Immature natural killer cell (primary cell): ENCODE data around the gene LRMDA. TPM values are rescaled to one million over a fixed set of nuclear protein-coding genes. Genes with fewer than 3 reads are reported as not detected.
"Not testable (repeated sequence)": the region's sequence is repeated elsewhere in the genome, so short reads cannot be mapped to it uniquely, and the experiment has no call there.

Experiments
- DNase-seq, 3 donors: peaks; one replicate each; pipeline ENCODE4 v3.0.0; 2022; ENCODE audit warnings: mixed read lengths in 1 of 3
- H3K27ac Mint-ChIP-seq, 6 donors: one replicate each; pipeline ENCODE4 v1.8.0; 2020; ENCODE audit warnings: mixed read lengths in 6 of 6, mild to moderate bottlenecking in 5 of 6, inconsistent platforms in 4 of 6, moderate library complexity in 3 of 6
- H3K27me3 Mint-ChIP-seq, 3 donors: one replicate each; pipeline ENCODE4 v1.8.0; 2020 to 2021; ENCODE audit warnings: low read depth in 3 of 3, mild to moderate bottlenecking in 3 of 3, mixed read lengths in 3 of 3, moderate library complexity in 3 of 3, inconsistent platforms in 1 of 3
- H3K36me3 Mint-ChIP-seq, 3 donors: one replicate each; pipeline ENCODE4 v1.8.0; 2020; ENCODE audit warnings: mixed read lengths in 3 of 3, inconsistent platforms in 2 of 3, mild to moderate bottlenecking in 2 of 3
- H3K4me1 Mint-ChIP-seq, 2 donors: one replicate each; pipeline ENCODE4 v1.8.0; 2020; ENCODE audit warnings: inconsistent platforms in 2 of 2, mild to moderate bottlenecking in 2 of 2, mixed read lengths in 2 of 2, moderate library complexity in 1 of 2
- H3K4me3 Mint-ChIP-seq, 5 donors: one replicate each; pipeline ENCODE4 v1.8.0; 2020; ENCODE audit warnings: mild to moderate bottlenecking in 5 of 5, mixed read lengths in 5 of 5, inconsistent platforms in 3 of 5, moderate library complexity in 3 of 5
- H3K9me3 Mint-ChIP-seq, 6 donors: one replicate each; pipeline ENCODE4 v1.8.0; 2020; ENCODE audit warnings: mild to moderate bottlenecking in 6 of 6, mixed read lengths in 6 of 6, inconsistent platforms in 4 of 6, moderate library complexity in 3 of 6
- polyA plus RNA-seq, 3 donors: library from polyadenylated mRNA; unstranded; fragments of 300-500 nt; fragmentation: Illumina TruSeq; gene quantifications; one replicate each; pipeline ENCODE4 v1.2.3, GENCODE V29; 2021

The LRMDA gene
- polyA plus RNA-seq, 3 donors from 2014 or later: 1.7 to 14.2 (median 2.3) TPM

DNA sequence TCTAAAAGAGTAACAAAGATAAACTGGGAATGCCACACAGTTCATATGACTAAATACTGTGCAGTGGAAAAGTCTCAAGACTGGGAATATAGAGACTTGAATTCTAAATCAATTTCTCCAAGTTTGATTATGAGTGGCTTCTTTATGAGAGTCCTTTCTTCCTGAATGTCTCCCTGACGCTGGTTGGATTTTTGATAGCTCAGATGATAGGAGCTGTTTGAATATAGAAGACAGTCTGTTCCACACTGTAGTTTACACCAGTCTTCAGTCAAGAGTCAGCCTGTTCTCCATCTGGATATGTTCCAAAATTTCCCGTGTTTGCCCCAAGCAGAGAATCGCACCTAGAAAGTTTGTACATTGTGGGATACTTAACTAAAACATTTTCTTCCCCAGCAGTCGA is 173.7 kb downstream of the LRMDA start:
- H3K36me3 Mint-ChIP-seq: no peaks in the 10 kb centered on the region
- DNase-seq: no peak
- peaks cover 0 to 4% (median 2%) of the 10 kb centered on the region in 3 donors for H3K27me3 Mint-ChIP-seq
- no peak overlapping the region for H3K27ac Mint-ChIP-seq
- H3K4me3 Mint-ChIP-seq: no peak overlapping the region
- H3K9me3 Mint-ChIP-seq: no peaks in the 10 kb centered on the region
- no peaks in the 10 kb centered on the region for H3K4me1 Mint-ChIP-seq

DNA sequence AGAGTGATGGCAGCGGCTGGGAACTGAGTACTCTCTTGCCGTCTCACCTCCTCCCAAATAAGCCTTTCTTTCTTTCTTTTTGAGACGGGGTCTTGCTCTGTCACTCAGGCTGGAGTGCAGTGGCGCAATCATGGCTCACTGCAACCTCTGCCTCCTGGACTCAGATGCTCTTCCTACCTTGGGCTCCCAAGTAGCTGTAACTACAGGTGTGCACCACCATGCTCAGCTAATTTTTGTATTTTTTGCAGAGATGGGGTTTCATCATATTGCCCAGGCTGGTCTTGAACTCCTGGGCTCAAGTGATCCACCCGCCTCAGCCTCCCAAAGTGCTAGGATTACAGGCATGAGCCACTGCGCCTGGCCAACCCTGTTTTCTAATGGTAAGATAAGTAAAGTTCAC is 174.4 kb downstream of the LRMDA start:
- not testable (repeated sequence) for H3K27ac Mint-ChIP-seq, H3K4me3 Mint-ChIP-seq, DNase-seq, H3K9me3 Mint-ChIP-seq, H3K4me1 Mint-ChIP-seq, H3K36me3 Mint-ChIP-seq, H3K27me3 Mint-ChIP-seq

DNA sequence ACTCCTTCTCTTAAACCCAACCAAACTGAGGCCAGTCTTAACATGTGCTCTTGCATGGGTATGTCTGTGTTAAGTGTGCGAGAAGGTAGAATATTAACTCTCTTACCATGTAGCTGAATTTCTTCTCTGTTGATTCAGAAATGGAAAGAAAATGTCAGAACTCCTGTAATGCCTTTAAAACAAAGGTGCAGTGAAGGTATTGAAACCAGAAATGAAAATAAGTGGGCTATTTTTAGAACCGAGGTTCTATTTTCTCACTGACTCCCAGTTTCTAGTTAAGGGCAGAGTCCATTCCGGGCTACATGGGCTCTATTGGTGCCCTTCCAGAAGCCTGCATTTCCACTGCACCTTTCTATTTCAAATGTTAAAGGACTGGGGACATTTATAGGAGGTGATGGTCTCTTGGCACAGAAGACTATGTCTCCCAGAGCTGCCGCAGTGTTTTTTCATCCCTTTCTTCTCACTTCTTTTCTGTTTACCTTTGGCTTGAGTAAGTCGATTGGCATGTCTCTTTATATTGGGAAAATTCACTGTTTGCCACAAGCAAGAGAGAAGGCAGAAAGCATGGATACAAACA is 174.9 kb downstream of the LRMDA start:
- no peaks in the 10 kb centered on the region for H3K4me1 Mint-ChIP-seq
- H3K36me3 Mint-ChIP-seq: no peaks in the 10 kb centered on the region
- H3K27me3 Mint-ChIP-seq: peaks cover 0 to 2% (median 2%) of the 10 kb centered on the region in 3 donors
- no peak overlapping the region for H3K4me3 Mint-ChIP-seq
- H3K27ac Mint-ChIP-seq: no peak overlapping the region
- no peak for DNase-seq
- H3K9me3 Mint-ChIP-seq: peaks cover 0 to 2% (median 0%) of the 10 kb centered on the region in 6 donors

DNA sequence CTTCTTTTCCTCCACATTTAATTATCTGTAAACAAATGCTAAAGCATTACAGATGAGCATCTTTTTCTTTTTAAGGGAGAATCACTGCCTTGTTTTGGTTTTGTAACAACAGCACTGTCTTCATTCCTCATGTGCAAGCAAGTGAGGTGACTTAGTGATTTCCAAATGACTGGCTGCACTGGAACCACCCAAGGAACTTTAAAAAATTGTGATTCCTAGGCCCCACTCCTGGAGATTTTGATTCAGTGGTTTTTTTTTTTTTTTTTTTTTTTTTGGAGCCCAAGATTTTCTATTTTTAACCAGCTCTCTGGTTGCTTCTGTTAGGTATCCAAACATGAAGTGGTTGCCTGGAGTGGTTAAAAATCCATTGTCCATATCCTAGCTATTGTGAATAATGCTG is 176.2 kb downstream of the LRMDA start:
- no peak for DNase-seq
- H3K9me3 Mint-ChIP-seq: peaks cover 0 to 2% (median 0%) of the 10 kb centered on the region in 6 donors
- H3K4me1 Mint-ChIP-seq: no peaks in the 10 kb centered on the region
- H3K27ac Mint-ChIP-seq: no peak overlapping the region
- H3K4me3 Mint-ChIP-seq: no peak overlapping the region
- H3K27me3 Mint-ChIP-seq: peaks cover 0 to 2% (median under 1%) of the 10 kb centered on the region in 3 donors
- H3K36me3 Mint-ChIP-seq: no peaks in the 10 kb centered on the region

DNA sequence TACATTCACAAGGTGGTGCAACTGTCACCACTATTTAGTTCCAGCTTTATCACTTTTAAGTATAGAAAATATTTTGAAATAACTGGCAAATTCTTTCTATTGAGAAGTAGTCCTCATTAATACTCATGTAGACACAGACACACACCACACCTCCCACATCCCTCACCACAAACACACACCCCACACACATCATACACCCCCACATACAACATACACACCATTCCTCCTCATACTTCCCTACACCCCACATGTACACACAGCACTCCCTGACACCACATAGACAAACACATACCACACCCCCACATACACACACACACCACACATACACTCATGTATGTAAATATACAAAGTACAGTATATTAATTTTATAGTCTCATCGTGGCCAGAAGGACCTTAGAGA is 178.8 kb downstream of the LRMDA start:
- Mint-ChIP-seq H3K27ac (no peak overlapping the region), H3K27me3 (peaks cover 0 to 2% (median 1%) of the 10 kb centered on the region in 3 donors), H3K9me3 (peaks cover 0 to 2% (median 0%) of the 10 kb centered on the region in 6 donors), H3K36me3 (no peaks in the 10 kb centered on the region), H3K4me1 (no peaks in the 10 kb centered on the region), H3K4me3 (no peak overlapping the region)
- no peak for DNase-seq

DNA sequence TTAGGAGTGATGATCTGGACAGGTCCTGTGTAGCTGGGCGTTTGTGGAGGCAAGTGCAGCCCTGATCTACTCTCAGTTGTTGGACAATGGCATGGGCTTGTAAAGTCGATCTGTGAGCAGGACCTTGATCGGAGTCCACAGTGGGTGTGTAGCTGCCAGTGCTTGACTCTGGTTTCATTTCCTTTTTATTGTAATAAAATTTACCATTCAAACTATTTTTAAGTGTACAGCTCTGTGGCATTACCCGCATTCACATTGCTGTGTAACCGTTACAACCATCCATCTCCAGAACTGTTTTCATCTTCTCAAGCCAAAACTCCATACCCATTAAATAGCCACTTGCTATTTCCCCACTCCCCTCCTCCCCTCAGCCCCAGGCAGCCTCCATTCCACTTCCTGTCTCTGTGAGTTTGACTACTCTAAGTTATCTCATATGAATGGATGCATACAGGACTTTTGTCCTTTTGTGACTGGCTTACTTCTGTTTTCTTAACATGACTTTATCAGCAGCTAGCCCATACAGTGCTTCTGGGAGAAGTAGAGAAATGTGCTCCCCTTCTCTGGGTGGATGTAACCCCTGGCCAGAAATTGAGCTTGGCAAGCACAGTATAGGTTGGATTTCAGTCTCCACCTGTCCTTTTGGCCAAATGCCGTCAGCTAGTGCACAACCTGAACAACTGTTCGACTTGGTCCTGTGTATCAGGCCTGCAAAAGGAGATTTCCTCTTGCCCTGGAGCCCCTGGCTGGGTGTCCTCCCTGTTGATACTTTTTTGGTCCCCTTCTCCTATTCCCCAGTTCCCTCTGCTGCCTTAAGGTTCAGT is 180.0 kb downstream of the LRMDA start:
- no peak overlapping the region for H3K27ac Mint-ChIP-seq

DNA sequence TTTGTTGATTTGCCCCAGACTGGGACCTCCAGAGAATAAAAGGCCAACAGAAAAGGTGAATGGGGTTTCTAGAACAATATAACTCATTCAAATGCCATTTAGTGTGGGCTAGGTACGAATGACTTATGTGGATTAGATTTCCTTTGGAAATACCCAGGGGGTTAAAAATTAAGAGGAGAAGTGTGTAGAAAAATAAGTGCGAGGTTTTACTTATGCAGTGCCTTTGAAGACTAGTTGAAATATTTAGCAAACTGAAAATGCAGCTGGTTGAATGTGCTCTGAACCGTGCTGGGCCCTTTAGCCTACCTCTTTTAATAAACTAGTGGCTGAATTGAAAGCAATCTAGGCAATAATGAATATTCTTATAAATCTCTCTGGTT is 180.6 kb downstream of the LRMDA start:
- Mint-ChIP-seq H3K4me1 (no peaks in the 10 kb centered on the region), H3K27ac (no peak overlapping the region), H3K9me3 (peaks cover 0 to 2% (median 0%) of the 10 kb centered on the region in 6 donors), H3K4me3 (no peak overlapping the region), H3K27me3 (peaks cover 0 to 2% (median 0%) of the 10 kb centered on the region in 3 donors), H3K36me3 (no peaks in the 10 kb centered on the region)
- no peak for DNase-seq

More for the DNA sequence above, 180.0 kb downstream of the LRMDA start:
- Mint-ChIP-seq H3K36me3 (no peaks in the 10 kb centered on the region), H3K9me3 (peaks cover 0 to 2% (median 0%) of the 10 kb centered on the region in 6 donors), H3K4me3 (no peak overlapping the region), H3K27me3 (peaks cover 0 to 2% (median 0%) of the 10 kb centered on the region in 3 donors), H3K4me1 (no peaks in the 10 kb centered on the region)
- no peak for DNase-seq

DNA sequence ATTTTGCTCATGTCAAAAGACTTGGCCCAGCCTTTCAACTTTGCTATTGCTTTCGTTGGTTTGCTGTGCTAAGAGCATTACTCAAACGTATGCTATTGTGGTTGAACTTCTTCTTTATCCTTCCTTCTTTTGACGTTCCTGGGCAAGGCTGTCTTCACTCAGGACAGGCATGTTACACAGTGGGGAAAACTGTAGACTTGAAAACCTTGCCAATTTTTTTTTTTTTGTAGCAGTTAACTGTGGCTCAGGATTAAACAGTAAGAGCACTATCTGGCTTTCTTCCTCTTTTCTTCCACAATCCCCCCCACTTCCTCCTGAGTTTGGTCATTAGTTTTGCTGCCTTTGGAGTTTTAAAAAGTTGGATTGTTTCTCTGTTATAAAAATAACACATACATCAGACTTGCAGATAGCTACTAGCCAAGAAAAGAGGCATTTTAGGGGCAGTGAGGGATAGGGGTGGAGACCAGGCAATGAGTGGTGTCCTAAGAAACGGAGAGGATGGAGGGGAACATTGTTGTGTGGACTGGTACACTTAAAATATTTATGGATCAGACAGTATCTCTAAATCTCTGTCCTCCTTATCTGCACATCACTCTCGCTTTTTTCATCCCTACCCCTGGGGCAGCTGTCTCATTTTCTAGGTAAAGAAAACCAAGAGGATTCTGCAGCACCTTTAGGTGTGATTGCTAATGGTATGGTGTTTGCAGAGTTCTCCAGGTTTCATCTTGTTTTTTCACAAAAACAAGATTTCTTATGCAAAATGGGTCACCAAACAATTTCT is 181.7 kb downstream of the LRMDA start:
- peaks cover 0 to 2% (median 0%) of the 10 kb centered on the region in 6 donors for H3K9me3 Mint-ChIP-seq
- no peaks in the 10 kb centered on the region for H3K36me3 Mint-ChIP-seq
- DNase-seq: no peak
- no peak overlapping the region for H3K4me3 Mint-ChIP-seq
- peaks cover 0 to 2% (median 0%) of the 10 kb centered on the region in 3 donors for H3K27me3 Mint-ChIP-seq
- no peak overlapping the region for H3K27ac Mint-ChIP-seq
- H3K4me1 Mint-ChIP-seq: no peaks in the 10 kb centered on the region

DNA sequence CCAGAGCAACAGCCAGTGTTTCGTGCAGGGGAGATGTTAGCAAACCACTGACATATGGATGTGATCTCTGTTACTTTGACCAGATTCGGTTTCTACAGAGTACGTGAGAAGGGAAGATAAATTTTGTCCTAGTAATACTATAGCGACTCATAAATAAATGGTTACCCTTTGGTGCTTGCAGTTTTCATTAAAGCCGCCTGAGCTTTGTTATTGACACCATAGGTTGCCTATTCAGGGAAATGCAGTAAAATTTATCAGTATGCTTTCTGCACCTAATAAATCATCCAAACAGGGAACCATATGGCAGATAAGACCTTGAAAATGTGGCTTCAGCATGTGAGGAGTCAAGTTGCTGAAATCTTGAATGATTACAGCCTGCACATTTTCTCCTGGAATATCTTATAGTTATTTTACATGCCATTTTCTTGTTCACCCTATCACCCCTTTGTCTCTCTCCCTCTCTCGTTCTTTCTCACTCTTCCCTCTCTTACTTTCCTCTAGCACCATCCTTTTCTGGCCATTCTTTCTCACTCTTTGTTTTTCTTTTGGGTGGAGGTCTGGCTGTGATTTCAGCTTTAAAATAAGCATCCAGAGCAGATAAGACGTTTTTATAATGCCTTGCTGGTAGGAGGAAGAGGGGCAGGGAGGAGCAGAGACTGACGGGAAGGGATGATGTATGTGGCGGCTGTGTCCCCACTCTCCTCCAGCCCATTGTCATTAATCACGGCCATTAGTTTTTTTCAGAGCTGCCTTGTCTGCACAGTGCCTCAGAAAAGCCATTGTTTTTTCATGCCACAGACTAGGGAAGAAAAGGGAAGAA is 182.5 kb downstream of the LRMDA start:
- Mint-ChIP-seq H3K36me3 (no peaks in the 10 kb centered on the region), H3K4me1 (no peaks in the 10 kb centered on the region), H3K9me3 (peaks cover 0 to 2% (median 0%) of the 10 kb centered on the region in 6 donors), H3K27me3 (peaks cover 0 to 2% (median 0%) of the 10 kb centered on the region in 3 donors), H3K27ac (no peak overlapping the region), H3K4me3 (peak overlapping the region in 1 of 5 donors; percentile 14)
- DNase-seq: no peak

DNA sequence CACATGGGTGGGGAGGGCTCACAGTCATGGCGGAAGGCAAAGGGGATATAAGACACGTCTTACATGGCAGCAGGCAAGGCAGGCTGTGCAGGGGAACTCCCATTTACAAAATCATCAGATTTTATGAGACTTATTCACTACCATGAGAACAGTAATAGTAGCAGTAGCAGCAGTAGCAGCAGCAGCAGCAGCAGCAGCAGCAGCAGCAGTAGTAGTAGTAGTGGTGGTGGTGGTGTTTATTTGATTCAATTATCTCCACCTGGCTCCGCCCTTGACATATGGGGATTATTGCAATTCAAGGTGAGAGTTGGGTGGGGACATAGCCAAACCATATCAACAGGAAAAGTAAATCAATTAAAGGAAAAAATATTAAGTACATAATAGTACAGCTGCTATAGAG is 184.7 kb downstream of the LRMDA start:
- H3K36me3 Mint-ChIP-seq: no peaks in the 10 kb centered on the region
- peaks cover 0 to 2% (median under 1%) of the 10 kb centered on the region in 3 donors for H3K27me3 Mint-ChIP-seq
- H3K9me3 Mint-ChIP-seq: no peaks in the 10 kb centered on the region
- no peak overlapping the region for H3K27ac Mint-ChIP-seq
- no peaks in the 10 kb centered on the region for H3K4me1 Mint-ChIP-seq
- DNase-seq: no peak
- no peak overlapping the region for H3K4me3 Mint-ChIP-seq

DNA sequence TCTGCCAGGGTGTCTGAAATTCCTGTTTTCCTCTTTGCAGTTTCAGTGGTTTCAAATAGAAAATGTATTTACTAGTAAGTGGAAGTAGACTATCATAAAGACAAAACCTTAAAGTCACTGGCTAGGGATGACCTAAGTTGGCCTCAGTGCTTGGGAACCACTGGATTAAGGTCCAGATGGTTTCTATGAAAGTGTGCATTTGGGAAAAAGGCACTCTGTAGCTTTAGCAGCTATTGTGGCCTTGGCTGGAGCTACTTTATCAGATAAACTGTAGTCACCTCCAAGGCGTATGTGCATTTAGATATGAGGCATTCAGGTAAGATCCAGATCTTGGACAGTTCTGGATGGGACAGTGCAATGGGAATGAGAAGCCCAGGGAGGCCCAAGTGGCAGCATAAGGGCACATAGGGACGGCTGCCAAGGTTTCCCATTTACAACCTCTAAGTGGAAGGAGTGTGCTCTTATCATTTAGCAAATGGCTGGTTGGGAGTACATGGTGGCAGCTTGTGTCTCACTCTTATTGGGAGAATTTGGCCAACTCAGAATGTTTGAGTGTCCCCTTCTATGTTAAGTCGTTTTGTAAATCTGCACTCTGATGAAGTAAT is 185.6 kb downstream of the LRMDA start:
- H3K9me3 Mint-ChIP-seq: no peaks in the 10 kb centered on the region
- no peaks in the 10 kb centered on the region for H3K4me1 Mint-ChIP-seq
- H3K4me3 Mint-ChIP-seq: no peak overlapping the region
- no peak for DNase-seq
- H3K27me3 Mint-ChIP-seq: peaks cover 0 to 2% (median 1%) of the 10 kb centered on the region in 3 donors
- H3K27ac Mint-ChIP-seq: no peak overlapping the region
- H3K36me3 Mint-ChIP-seq: no peaks in the 10 kb centered on the region

DNA sequence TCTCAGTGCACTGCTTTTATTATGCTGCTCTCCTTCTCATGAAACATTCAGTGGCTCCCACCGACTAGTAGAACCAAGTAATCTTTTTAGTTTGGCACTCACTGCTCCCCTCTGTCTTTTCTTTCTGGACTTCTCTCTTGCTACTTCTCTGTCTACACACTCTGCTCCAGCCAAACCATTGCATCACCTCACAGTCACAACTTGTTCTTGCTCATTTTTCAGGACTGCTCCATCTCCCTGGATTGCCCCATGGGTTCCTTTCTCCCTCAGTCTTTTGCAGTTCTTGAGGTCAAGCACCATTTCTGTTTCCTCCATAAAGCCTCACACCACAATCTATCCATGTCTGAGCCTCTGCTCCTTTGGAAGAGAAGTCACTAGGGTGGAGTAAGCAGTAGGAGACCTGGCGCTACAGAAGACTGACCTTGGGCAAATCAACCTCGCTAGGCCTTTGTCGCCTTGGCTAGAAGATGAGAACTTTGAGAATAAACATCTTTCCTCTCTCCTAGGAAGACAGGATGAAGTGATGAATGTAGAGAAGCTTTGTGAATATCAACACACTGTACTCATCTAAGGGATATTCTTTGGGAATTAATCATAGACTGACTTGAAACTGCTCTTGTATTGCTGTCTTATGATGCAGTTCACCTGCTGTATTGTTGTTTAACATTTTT is 186.2 kb downstream of the LRMDA start:
- Mint-ChIP-seq H3K36me3 (no peaks in the 10 kb centered on the region), H3K4me1 (no peaks in the 10 kb centered on the region), H3K9me3 (no peaks in the 10 kb centered on the region), H3K4me3 (no peak overlapping the region), H3K27ac (no peak overlapping the region), H3K27me3 (peaks cover 0 to 4% (median 1%) of the 10 kb centered on the region in 3 donors)
- DNase-seq: no peak

DNA sequence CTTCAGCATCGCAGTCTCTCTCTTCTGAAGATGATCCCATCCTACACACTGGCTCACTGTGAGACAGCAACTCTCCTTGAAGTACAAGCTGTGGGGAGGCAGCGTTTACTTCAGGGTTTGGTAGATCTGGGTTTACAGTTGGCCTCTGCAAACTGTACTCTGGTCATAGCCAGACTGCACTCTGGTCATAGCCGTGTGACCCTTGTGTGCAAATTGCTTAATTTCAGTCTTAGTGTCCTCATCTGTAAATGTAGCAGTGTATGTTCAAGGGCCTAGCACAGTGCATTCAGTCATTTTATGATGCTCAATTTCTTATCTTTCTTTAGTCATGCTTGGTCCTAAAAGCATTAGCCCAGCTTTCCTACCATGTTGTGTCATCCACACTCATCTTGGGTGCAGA is 188.2 kb downstream of the LRMDA start:
- Mint-ChIP-seq H3K36me3 (no peaks in the 10 kb centered on the region), H3K4me1 (no peaks in the 10 kb centered on the region), H3K9me3 (no peaks in the 10 kb centered on the region), H3K27me3 (peaks cover 0 to 3% (median 1%) of the 10 kb centered on the region in 3 donors), H3K27ac (no peak overlapping the region), H3K4me3 (no peak overlapping the region)
- DNase-seq: no peak
